Small intestine (tissue), 7 donors: ENCODE measurements around the gene ERG. TPM values are rescaled to one million over a fixed set of nuclear protein-coding genes. Genes with fewer than 3 reads are reported as not detected.

Experiments used
- DNase-seq, 2 donors: peaks; one replicate each; pipeline versions ENCODE4 v3.0.0 to v3.0.0-alpha.2; 2013
- FAIRE-seq: peaks from 2 replicates; lab custom pipeline; 2012; peaks lifted over from hg19 to GRCh38; lab: Jason Lieb, UNC
- H3K27ac ChIP-seq, 3 donors: one replicate each; pipeline ENCODE4 v1.5.1; 2013; ENCODE audit warnings: low read length in 2 of 3, mild to moderate bottlenecking in 2 of 3, control low read depth in 1 of 3, inconsistent platforms in 1 of 3, low read depth in 1 of 3, moderate library complexity in 1 of 3
- H3K27me3 ChIP-seq, 3 donors: one replicate each; pipeline ENCODE4 v1.6.1; 2013; ENCODE audit warnings: low read length in 3 of 3, inconsistent platforms in 1 of 3; ENCODE audit not compliant: control insufficient read depth in 3 of 3, insufficient read depth in 3 of 3
- H3K36me3 ChIP-seq, 3 donors: one replicate each; pipeline ENCODE4 v1.6.1; 2013; ENCODE audit warnings: low read length in 3 of 3, inconsistent platforms in 1 of 3, low read depth in 1 of 3, mild to moderate bottlenecking in 1 of 3, moderate library complexity in 1 of 3; ENCODE audit not compliant: control insufficient read depth in 3 of 3, insufficient read depth in 2 of 3
- H3K4me1 ChIP-seq, 3 donors: one replicate each; pipeline ENCODE4 v1.6.1; 2013; ENCODE audit warnings: low read length in 2 of 3, inconsistent platforms in 1 of 3, low read depth in 1 of 3, mild to moderate bottlenecking in 1 of 3, moderate library complexity in 1 of 3; ENCODE audit not compliant: control insufficient read depth in 3 of 3, insufficient read depth in 2 of 3
- H3K4me3 ChIP-seq, 3 donors: one replicate each; pipeline ENCODE4 v1.5.1; 2013; ENCODE audit warnings: low read length in 3 of 3, control low read depth in 1 of 3, inconsistent platforms in 1 of 3, low read depth in 1 of 3, mild to moderate bottlenecking in 1 of 3, moderate library complexity in 1 of 3
- H3K9me3 ChIP-seq, 2 donors: one replicate each; pipeline ENCODE4 v1.6.1; 2013; ENCODE audit warnings: low read depth in 1 of 2, low read length in 1 of 2; ENCODE audit not compliant: control insufficient read depth in 2 of 2, insufficient read depth in 1 of 2
- WGBS, 3 donors: extraction: QIAGEN DNeasy Blood & Tissue Kit; methylation state at CpG; one replicate each; pipeline ENCODE4 v1.1.7; 2013; 5-methylcytosine and 5-hydroxymethylcytosine counted together
- polyA plus RNA-seq, 4 donors: library from polyadenylated mRNA; stranded (reverse) in 3 of 4; unstranded in 1 of 4; fragments of 200-250 nt in 3 of 4; fragments of 120-200 nt in 1 of 4; gene quantifications; one replicate each; pipeline versions ENCODE4 v1.2.1 to v1.2.3, GENCODE V29; 2013
- donor health status: healthy with polysubstance abuse.
- donor health status: control.
- donor health status: control.
- donor health status: Bipolar disorder and iron deficiency.
- donor health status: healthy.

Gene ERG
- polyA plus RNA-seq, 4 donors: 0.22 to 10.8 (median 3.4) TPM

DNA sequence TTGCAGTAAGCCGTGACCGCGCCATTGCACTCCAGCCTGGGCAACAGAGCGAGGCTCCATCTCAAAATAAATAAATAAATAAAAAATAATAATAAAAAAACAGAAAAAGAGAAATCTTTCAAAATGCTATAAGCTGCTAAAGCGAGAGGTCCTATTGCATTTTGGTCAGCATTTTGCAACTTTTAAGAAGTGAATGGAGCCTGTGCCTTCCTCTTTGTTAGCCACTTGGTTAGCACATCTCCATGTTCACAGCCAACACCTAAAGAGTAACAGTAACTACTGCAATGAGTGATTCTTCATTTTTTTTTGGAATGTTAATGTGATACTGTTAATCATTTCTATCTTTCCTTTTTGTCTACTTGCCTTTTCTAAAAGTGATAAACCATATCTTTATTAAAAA, 80.6 kb downstream of the ERG start:
- H3K4me3 ChIP-seq: no peak overlapping the region
- DNase-seq (no peak), FAIRE-seq (no peak)
- no peaks in the 10 kb centered on the region for H3K27me3 ChIP-seq
- H3K27ac ChIP-seq: no peak overlapping the region
- no peaks in the 10 kb centered on the region for H3K4me1 ChIP-seq
- H3K9me3 ChIP-seq: no peaks in the 10 kb centered on the region
- H3K36me3 ChIP-seq: no peaks in the 10 kb centered on the region
- WGBS, 3 donors: 93 to 95% (median 94%) methylated on average over 5 of the region's 5 CpGs

DNA sequence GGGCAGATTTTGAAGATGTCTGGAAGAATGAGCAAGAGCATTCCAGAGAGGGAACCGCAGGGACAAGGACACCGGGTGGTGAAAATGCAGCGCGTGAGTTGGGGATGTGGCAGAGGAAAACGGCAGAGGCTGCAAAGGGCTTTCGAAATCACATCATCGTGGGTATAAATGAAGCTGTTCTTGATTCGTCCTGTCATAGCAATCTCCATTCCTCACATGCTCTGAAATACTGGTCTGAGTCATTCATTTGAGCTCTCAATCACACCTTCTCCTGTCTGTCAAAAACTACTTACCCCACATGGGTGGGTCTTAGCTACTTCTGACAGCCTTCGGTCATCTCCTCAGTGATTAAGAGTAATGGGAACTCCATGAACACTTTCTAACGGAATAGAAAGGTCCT, 81.5 kb downstream of the ERG start:
- Histone ChIP-seq H3K4me1 (no peaks in the 10 kb centered on the region), H3K27ac (no peak overlapping the region), H3K27me3 (no peaks in the 10 kb centered on the region), H3K4me3 (no peak overlapping the region), H3K9me3 (no peaks in the 10 kb centered on the region), H3K36me3 (no peaks in the 10 kb centered on the region)
- WGBS, 3 donors: 67 to 89% (median 81%) methylated on average over 10 of the region's 10 CpGs
- no peak for DNase-seq
- FAIRE-seq: no peak

DNA sequence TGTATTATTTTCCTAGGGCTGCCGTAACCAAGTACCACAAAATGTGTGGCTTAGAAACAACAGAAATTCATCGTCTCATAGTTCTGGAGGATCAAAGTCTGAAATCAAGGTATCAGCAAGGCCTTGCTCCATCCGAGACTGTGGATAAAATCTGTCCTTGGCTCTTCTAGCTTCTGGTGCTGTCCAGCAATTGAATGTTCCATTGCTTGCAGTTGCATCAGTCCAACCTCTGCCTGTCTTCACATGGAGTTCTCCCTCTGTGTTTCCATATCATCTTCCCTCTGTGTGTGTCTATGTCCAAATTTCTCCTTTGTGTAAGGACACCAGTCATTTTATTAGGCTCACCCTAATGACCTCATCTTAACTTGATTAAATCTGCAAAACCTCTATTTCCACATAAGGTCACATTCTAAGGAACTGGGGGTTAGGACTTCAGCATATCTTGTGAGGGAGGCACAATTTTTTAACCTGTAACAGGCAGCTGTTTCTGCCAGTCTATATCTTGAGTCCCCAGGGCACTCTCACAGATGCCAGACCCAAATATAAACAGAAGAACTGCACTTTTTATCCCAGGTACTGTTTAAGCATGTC, 84.2 kb downstream of the ERG start:
- 57 to 81% (median 66%) methylated on average over 3 of the region's 3 CpGs for WGBS, 3 donors
- no peaks in the 10 kb centered on the region for H3K4me1 ChIP-seq
- H3K4me3 ChIP-seq: no peak overlapping the region
- no peak for DNase-seq
- no peak for FAIRE-seq
- H3K9me3 ChIP-seq: no peaks in the 10 kb centered on the region
- no peaks in the 10 kb centered on the region for H3K27me3 ChIP-seq
- H3K27ac ChIP-seq: no peak overlapping the region
- no peaks in the 10 kb centered on the region for H3K36me3 ChIP-seq

DNA sequence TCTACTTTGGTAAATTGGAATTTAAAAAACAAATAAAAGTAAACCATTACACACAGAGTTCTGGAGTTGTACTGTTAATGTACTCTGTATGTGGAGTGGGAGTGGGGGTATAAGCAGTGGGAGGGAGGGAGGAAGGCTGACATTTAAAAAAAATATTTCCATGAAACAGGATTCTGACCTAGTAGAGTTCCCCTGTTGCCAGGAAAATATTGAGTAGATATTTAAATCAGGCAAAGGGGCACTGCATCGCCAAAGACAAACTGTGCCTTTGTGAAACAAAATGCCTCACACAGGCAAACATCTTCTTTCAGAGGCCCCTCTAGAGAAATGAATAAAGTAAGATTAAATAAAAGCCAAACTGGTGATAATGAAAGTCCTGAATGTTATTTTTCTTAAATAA, 87.8 kb downstream of the ERG start:
- 61 to 69% (median 66%) methylated on average over 1 of the region's 1 CpG for WGBS, 3 donors
- Histone ChIP-seq H3K27me3 (no peaks in the 10 kb centered on the region), H3K9me3 (no peaks in the 10 kb centered on the region), H3K4me3 (no peak overlapping the region), H3K36me3 (no peaks in the 10 kb centered on the region), H3K27ac (no peak overlapping the region), H3K4me1 (no peaks in the 10 kb centered on the region)
- no peak for FAIRE-seq
- no peak for DNase-seq

DNA sequence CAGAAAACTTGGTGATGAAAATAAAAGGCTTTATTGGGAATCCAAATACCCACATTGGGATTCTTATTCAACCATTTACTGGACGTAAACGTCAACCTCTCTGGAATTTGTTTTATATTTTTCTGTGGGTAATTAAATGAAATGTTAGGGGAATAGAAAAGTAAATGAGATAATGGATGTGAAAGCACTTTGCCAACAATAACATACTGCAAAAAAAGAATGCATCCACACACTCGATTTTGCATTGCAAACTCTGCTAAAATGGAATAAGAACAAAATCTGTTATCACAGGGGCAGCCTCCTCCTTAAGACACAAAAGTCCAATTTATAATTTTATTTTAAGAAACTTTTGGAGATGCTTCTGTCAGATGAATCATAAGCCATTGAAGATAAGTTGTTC, 88.4 kb downstream of the ERG start:
- Histone ChIP-seq H3K4me3 (no peak overlapping the region), H3K9me3 (no peaks in the 10 kb centered on the region), H3K27me3 (no peaks in the 10 kb centered on the region), H3K36me3 (no peaks in the 10 kb centered on the region), H3K4me1 (no peaks in the 10 kb centered on the region), H3K27ac (no peak overlapping the region)
- WGBS, 3 donors: 65 to 80% (median 77%) methylated on average over 3 of the region's 3 CpGs
- FAIRE-seq (no peak), DNase-seq (no peak)

DNA sequence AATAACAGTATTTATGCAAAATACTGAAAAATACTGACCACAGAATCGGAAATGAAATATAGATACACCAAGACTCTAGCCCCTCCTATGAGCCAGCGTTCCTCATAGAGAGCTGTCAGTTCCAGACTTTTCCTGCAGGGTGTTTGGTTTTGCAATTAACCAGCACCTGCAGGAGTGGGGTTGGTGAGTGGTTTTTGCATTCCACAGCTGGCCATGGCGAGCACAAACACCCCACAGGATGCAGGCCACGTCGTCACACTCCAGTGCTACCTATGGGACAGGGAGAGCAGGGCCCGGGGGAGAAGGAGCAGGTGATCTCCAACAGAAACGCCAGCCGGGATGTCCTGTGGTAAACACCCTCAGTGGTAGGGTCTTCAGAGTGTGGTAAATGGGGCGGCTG, 94.1 kb downstream of the ERG start:
- Histone ChIP-seq H3K9me3 (no peaks in the 10 kb centered on the region), H3K27ac (no peak overlapping the region), H3K36me3 (no peaks in the 10 kb centered on the region), H3K4me3 (no peak overlapping the region), H3K27me3 (no peaks in the 10 kb centered on the region), H3K4me1 (no peaks in the 10 kb centered on the region)
- WGBS, 3 donors: 61 to 67% (median 64%) methylated on average over 9 of the region's 9 CpGs
- DNase-seq (no peak), FAIRE-seq (no peak)

DNA sequence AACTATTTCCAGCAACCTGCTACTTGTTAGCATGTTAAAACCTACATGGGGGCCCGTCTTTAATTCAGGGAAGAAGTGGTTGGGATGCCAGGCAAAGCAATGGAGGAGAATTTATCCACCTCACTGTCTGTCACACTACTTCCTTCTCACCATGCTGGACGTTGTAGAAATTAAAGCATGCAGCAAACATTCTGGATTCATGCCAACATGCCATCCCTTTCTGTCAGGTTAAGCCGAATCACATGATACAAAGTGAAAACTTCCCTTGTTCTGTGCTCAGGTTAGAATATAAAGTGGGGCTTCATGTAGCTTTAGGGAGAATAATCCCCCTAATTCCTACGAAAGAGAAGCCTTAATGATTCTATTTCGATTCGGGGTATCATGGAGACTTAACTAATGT, 95.5 kb downstream of the ERG start:
- DNase-seq (no peak), FAIRE-seq (no peak)
- Histone ChIP-seq H3K27ac (no peak overlapping the region), H3K27me3 (no peaks in the 10 kb centered on the region), H3K9me3 (no peaks in the 10 kb centered on the region), H3K4me1 (no peaks in the 10 kb centered on the region), H3K4me3 (no peak overlapping the region), H3K36me3 (no peaks in the 10 kb centered on the region)
- WGBS, 3 donors: 57 to 76% (median 68%) methylated on average over 6 of the region's 6 CpGs

DNA sequence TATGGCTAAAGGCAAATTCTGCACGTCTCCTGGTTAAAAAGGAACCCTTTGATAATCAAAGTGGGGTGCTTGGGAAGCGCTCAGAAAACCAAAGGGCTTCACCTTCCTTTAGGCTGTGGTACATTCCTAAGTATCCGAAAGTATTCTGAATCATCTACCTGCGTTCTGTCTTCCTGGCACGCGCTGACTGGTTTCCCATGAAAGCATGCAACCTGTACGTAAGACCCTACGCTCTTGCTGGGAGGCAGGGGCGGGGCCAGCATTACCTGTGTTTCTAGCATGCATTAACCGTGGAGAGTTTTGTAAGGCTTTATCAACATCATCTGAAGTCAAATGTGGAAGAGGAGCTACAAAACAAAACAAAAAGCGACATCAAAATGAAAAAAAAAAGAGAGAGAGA, 96.0 kb downstream of the ERG start:
- H3K4me1 ChIP-seq: no peaks in the 10 kb centered on the region
- DNase-seq: no peak
- H3K36me3 ChIP-seq: no peaks in the 10 kb centered on the region
- H3K27me3 ChIP-seq: no peaks in the 10 kb centered on the region
- no peak overlapping the region for H3K4me3 ChIP-seq
- no peak for FAIRE-seq
- H3K27ac ChIP-seq: no peak overlapping the region
- H3K9me3 ChIP-seq: no peaks in the 10 kb centered on the region
- WGBS, 3 donors: 78 to 83% (median 79%) methylated on average over 11 of the region's 11 CpGs
